Measurements from ENCODE around the gene SLC22A23.
"Not testable (repeated sequence)": the region's sequence is repeated elsewhere in the genome, so short reads cannot be mapped to it uniquely, and the experiment has no call there.

SLC22A23 gene

GRCh38 chr6:3384241-3385143 is 72.4 kb downstream of the SLC22A23 start:
- DNase-seq, result no peak

- DNase-seq, result peak in 1 of 2 donors; percentile 25
Measured at GRCh38 chr6:3383525-3383924, 73.3 kb downstream of the SLC22A23 start.

- DNase-seq, result no peak
Measured at GRCh38 chr6:3382326-3383279, 74.2 kb downstream of the SLC22A23 start.

- no peak for DNase-seq
Measured at GRCh38 chr6:3381233-3381921, 75.5 kb downstream of the SLC22A23 start.

- no peak for DNase-seq
Measured at GRCh38 chr6:3380344-3381232, 76.3 kb downstream of the SLC22A23 start.

GRCh38 chr6:3379482-3380060 is 77.3 kb downstream of the SLC22A23 start:
- DNase-seq, result no peak

GRCh38 chr6:3378808-3379207 is 78.0 kb downstream of the SLC22A23 start:
- DNase-seq, result not testable (repeated sequence)

GRCh38 chr6:3378398-3378782 is 78.5 kb downstream of the SLC22A23 start:
- not testable (repeated sequence) for DNase-seq

- no peak for DNase-seq
Measured at GRCh38 chr6:3377536-3378397, 79.1 kb downstream of the SLC22A23 start.

GRCh38 chr6:3376893-3377535 is 79.8 kb downstream of the SLC22A23 start:
- DNase-seq, result no peak

GRCh38 chr6:3376064-3376463 is 80.8 kb downstream of the SLC22A23 start:
- no peak for DNase-seq

- DNase-seq, result no peak
Measured at GRCh38 chr6:3373597-3374203, 83.2 kb downstream of the SLC22A23 start.

- DNase-seq, result no peak
Measured at GRCh38 chr6:3372912-3373554, 83.8 kb downstream of the SLC22A23 start.

GRCh38 chr6:3372184-3372846 is 84.5 kb downstream of the SLC22A23 start:
- DNase-seq, result no peak

- DNase-seq, result no peak
Measured at GRCh38 chr6:3371222-3371949, 85.5 kb downstream of the SLC22A23 start.

GRCh38 chr6:3370361-3371221 is 86.3 kb downstream of the SLC22A23 start:
- no peak for DNase-seq
